ENCODE measurements around the gene SUSD5. TPM values are rescaled to one million over a fixed set of nuclear protein-coding genes. Genes with fewer than 3 reads are reported as not detected.

The SUSD5 gene
- total RNA-seq, 1 donor from 2014 or later: not detected

GRCh38 chr3:33221241-33221640 lies 2.6 kb upstream of the SUSD5 start:
- H3K36me3 Mint-ChIP-seq (ENCODE audit: low read depth): no peaks in the 10 kb centered on the region
- no peak for DNase-seq (ENCODE audit: low spot score)
- H3K9me3 Mint-ChIP-seq: no peaks in the 10 kb centered on the region
- no peak overlapping the region for H3K4me3 Mint-ChIP-seq (ENCODE audit: low read depth)
- H3K4me1 Mint-ChIP-seq (ENCODE audit: low read depth): peaks cover 5% of the 10 kb centered on the region
- intact Hi-C loops (cut with micrococcal nuclease): no loop called here
- H3K27ac Mint-ChIP-seq: no peak overlapping the region
- peaks cover 46% of the 10 kb centered on the region for H3K27me3 Mint-ChIP-seq (ENCODE audit: low read depth)

GRCh38 chr3:33219175-33219487 lies 521 bp upstream of the SUSD5 start:
- Mint-ChIP-seq H3K27me3 (ENCODE audit: low read depth) (peaks cover 60% of the 10 kb centered on the region), H3K36me3 (ENCODE audit: low read depth) (no peaks in the 10 kb centered on the region), H3K4me1 (ENCODE audit: low read depth) (peaks cover 5% of the 10 kb centered on the region), H3K27ac (no peak overlapping the region), H3K4me3 (ENCODE audit: low read depth) (no peak overlapping the region), H3K9me3 (no peaks in the 10 kb centered on the region)
- DNase-seq (ENCODE audit: low spot score): no peak
- intact Hi-C loops (cut with micrococcal nuclease): loop anchor here (5.0 kb wide), 1 partner anchor 402 kb away; the partner anchor contains the start of gene TRIM71

GRCh38 chr3:33217866-33218445 lies 654 bp downstream of the SUSD5 start:
- intact Hi-C loops (cut with micrococcal nuclease): loop anchor here (5.0 kb wide), 1 partner anchor 401 kb away; the partner anchor contains the start of gene TRIM71
- no peak overlapping the region for H3K27ac Mint-ChIP-seq
- peaks cover 5% of the 10 kb centered on the region for H3K4me1 Mint-ChIP-seq (ENCODE audit: low read depth)
- no peak overlapping the region for H3K4me3 Mint-ChIP-seq (ENCODE audit: low read depth)
- H3K36me3 Mint-ChIP-seq (ENCODE audit: low read depth): no peaks in the 10 kb centered on the region
- no peaks in the 10 kb centered on the region for H3K9me3 Mint-ChIP-seq
- peaks cover 56% of the 10 kb centered on the region for H3K27me3 Mint-ChIP-seq (ENCODE audit: low read depth)
- no peak for DNase-seq (ENCODE audit: low spot score)

GRCh38 chr3:33215739-33216138 lies 2.9 kb downstream of the SUSD5 start:
- no peak for DNase-seq (ENCODE audit: low spot score)
- Mint-ChIP-seq H3K9me3 (no peaks in the 10 kb centered on the region), H3K4me3 (ENCODE audit: low read depth) (no peak overlapping the region), H3K36me3 (ENCODE audit: low read depth) (no peaks in the 10 kb centered on the region), H3K4me1 (ENCODE audit: low read depth) (peaks cover 5% of the 10 kb centered on the region), H3K27me3 (ENCODE audit: low read depth) (peaks cover 57% of the 10 kb centered on the region), H3K27ac (no peak overlapping the region)
- intact Hi-C loops (cut with micrococcal nuclease): loop anchor here (5.0 kb wide), 1 partner anchor 398 kb away; the partner anchor contains the start of gene TRIM71

GRCh38 chr3:33212406-33212805 lies 6.2 kb downstream of the SUSD5 start:
- Mint-ChIP-seq H3K27ac (no peak overlapping the region), H3K9me3 (peaks cover 9% of the 10 kb centered on the region), H3K27me3 (ENCODE audit: low read depth) (peaks cover 59% of the 10 kb centered on the region), H3K4me3 (ENCODE audit: low read depth) (no peak overlapping the region), H3K4me1 (ENCODE audit: low read depth) (peaks cover under 1% of the 10 kb centered on the region), H3K36me3 (ENCODE audit: low read depth) (no peaks in the 10 kb centered on the region)
- intact Hi-C loops (cut with micrococcal nuclease): no loop called here
- DNase-seq (ENCODE audit: low spot score): no peak

- no peak overlapping the region for H3K27ac Mint-ChIP-seq
- intact Hi-C loops (cut with micrococcal nuclease): no loop called here
- no peak overlapping the region for H3K4me3 Mint-ChIP-seq (ENCODE audit: low read depth)
- peaks cover 52% of the 10 kb centered on the region for H3K27me3 Mint-ChIP-seq (ENCODE audit: low read depth)
- DNase-seq (ENCODE audit: low spot score): no peak
- H3K36me3 Mint-ChIP-seq (ENCODE audit: low read depth): no peaks in the 10 kb centered on the region
- H3K9me3 Mint-ChIP-seq: peaks cover 9% of the 10 kb centered on the region
- no peaks in the 10 kb centered on the region for H3K4me1 Mint-ChIP-seq (ENCODE audit: low read depth)
Measured at GRCh38 chr3:33211444-33211843, 7.2 kb downstream of the SUSD5 start.

- intact Hi-C loops (cut with micrococcal nuclease): no loop called here
- no peaks in the 10 kb centered on the region for H3K4me1 Mint-ChIP-seq (ENCODE audit: low read depth)
- peaks cover 35% of the 10 kb centered on the region for H3K27me3 Mint-ChIP-seq (ENCODE audit: low read depth)
Measured at GRCh38 chr3:33209357-33209756, 9.3 kb downstream of the SUSD5 start.

GRCh38 chr3:33202711-33203457 lies 15.7 kb downstream of the SUSD5 start:
- Mint-ChIP-seq H3K4me3 (ENCODE audit: low read depth) (no peak overlapping the region), H3K27me3 (ENCODE audit: low read depth) (peaks cover 9% of the 10 kb centered on the region), H3K4me1 (ENCODE audit: low read depth) (no peaks in the 10 kb centered on the region), H3K36me3 (ENCODE audit: low read depth) (no peaks in the 10 kb centered on the region), H3K27ac (no peak overlapping the region), H3K9me3 (no peaks in the 10 kb centered on the region)
- intact Hi-C loops (cut with micrococcal nuclease): no loop called here
- no peak for DNase-seq (ENCODE audit: low spot score)

More at GRCh38 chr3:33209357-33209756, 9.3 kb downstream of the SUSD5 start:
- DNase-seq (ENCODE audit: low spot score): no peak
- Mint-ChIP-seq H3K9me3 (peaks cover 9% of the 10 kb centered on the region), H3K4me3 (ENCODE audit: low read depth) (no peak overlapping the region), H3K36me3 (ENCODE audit: low read depth) (no peaks in the 10 kb centered on the region), H3K27ac (no peak overlapping the region)

GRCh38 chr3:33201195-33201594 lies 17.4 kb downstream of the SUSD5 start:
- no peak overlapping the region for H3K4me3 Mint-ChIP-seq (ENCODE audit: low read depth)
- H3K4me1 Mint-ChIP-seq (ENCODE audit: low read depth): no peaks in the 10 kb centered on the region
- intact Hi-C loops (cut with micrococcal nuclease): no loop called here
- H3K36me3 Mint-ChIP-seq (ENCODE audit: low read depth): no peaks in the 10 kb centered on the region
- peaks cover 4% of the 10 kb centered on the region for H3K27me3 Mint-ChIP-seq (ENCODE audit: low read depth)
- no peaks in the 10 kb centered on the region for H3K9me3 Mint-ChIP-seq
- H3K27ac Mint-ChIP-seq: no peak overlapping the region
- DNase-seq (ENCODE audit: low spot score): no peak

GRCh38 chr3:33196538-33196937 lies 22.1 kb downstream of the SUSD5 start:
- no peaks in the 10 kb centered on the region for H3K4me1 Mint-ChIP-seq (ENCODE audit: low read depth)
- no peak overlapping the region for H3K4me3 Mint-ChIP-seq (ENCODE audit: low read depth)
- intact Hi-C loops (cut with micrococcal nuclease): no loop called here
- no peaks in the 10 kb centered on the region for H3K36me3 Mint-ChIP-seq (ENCODE audit: low read depth)
- DNase-seq (ENCODE audit: low spot score): no peak
- H3K27ac Mint-ChIP-seq: no peak overlapping the region
- peaks cover 6% of the 10 kb centered on the region for H3K27me3 Mint-ChIP-seq (ENCODE audit: low read depth)
- no peaks in the 10 kb centered on the region for H3K9me3 Mint-ChIP-seq

- Mint-ChIP-seq H3K27ac (no peak overlapping the region), H3K27me3 (ENCODE audit: low read depth) (peaks cover 6% of the 10 kb centered on the region), H3K9me3 (no peaks in the 10 kb centered on the region), H3K4me3 (ENCODE audit: low read depth) (no peak overlapping the region), H3K36me3 (ENCODE audit: low read depth) (no peaks in the 10 kb centered on the region), H3K4me1 (ENCODE audit: low read depth) (no peaks in the 10 kb centered on the region)
- DNase-seq (ENCODE audit: low spot score): no peak
- intact Hi-C loops (cut with micrococcal nuclease): no loop called here
Measured at GRCh38 chr3:33194303-33194702, 24.3 kb downstream of the SUSD5 start.

- no peak overlapping the region for H3K4me3 Mint-ChIP-seq (ENCODE audit: low read depth)
- H3K27me3 Mint-ChIP-seq (ENCODE audit: low read depth): peaks cover 12% of the 10 kb centered on the region
- H3K9me3 Mint-ChIP-seq: no peaks in the 10 kb centered on the region
- no peaks in the 10 kb centered on the region for H3K4me1 Mint-ChIP-seq (ENCODE audit: low read depth)
- H3K27ac Mint-ChIP-seq: no peak overlapping the region
- intact Hi-C loops (cut with micrococcal nuclease): no loop called here
- no peaks in the 10 kb centered on the region for H3K36me3 Mint-ChIP-seq (ENCODE audit: low read depth)
- DNase-seq (ENCODE audit: low spot score): no peak
Measured at GRCh38 chr3:33187368-33187634, 31.3 kb downstream of the SUSD5 start.

- Mint-ChIP-seq H3K4me3 (ENCODE audit: low read depth) (no peak overlapping the region), H3K36me3 (ENCODE audit: low read depth) (no peaks in the 10 kb centered on the region), H3K4me1 (ENCODE audit: low read depth) (no peaks in the 10 kb centered on the region), H3K27me3 (ENCODE audit: low read depth) (peaks cover 12% of the 10 kb centered on the region), H3K9me3 (no peaks in the 10 kb centered on the region), H3K27ac (no peak overlapping the region)
- intact Hi-C loops (cut with micrococcal nuclease): no loop called here
- DNase-seq (ENCODE audit: low spot score): no peak
Measured at GRCh38 chr3:33186524-33187367, 31.9 kb downstream of the SUSD5 start.
